Natural killer cell (primary cell): ENCODE measurements around the gene C19orf25. TPM values are rescaled to one million over a fixed set of nuclear protein-coding genes. Genes with fewer than 3 reads are reported as not detected.

Source experiments
- ATAC-seq, 3 donors: fragments of 150-1000 bp in 2 of 3; fragments of 200-7000 bp in 1 of 3; cut with Tn5 transposase; 1 replicate in 1 of 3; 2 replicates in 2 of 3; pipeline ENCODE4 v1.10.0; 2021; ENCODE audit warnings: mild to moderate bottlenecking in 2 of 3, moderate library complexity in 2 of 3
- DNase-seq, 2 donors: peaks; one replicate each; pipeline versions ENCODE4 v3.0.0 to v3.0.0-alpha.2; 2013 to 2021; ENCODE audit warnings: mixed read lengths in 1 of 2
- H3K27ac ChIP-seq: one replicate; pipeline ENCODE4 v1.5.1; 2013; ENCODE audit warnings: mild to moderate bottlenecking, low read length
- H3K27me3 ChIP-seq: one replicate; pipeline ENCODE4 v1.6.1; 2013; ENCODE audit warnings: low read length; ENCODE audit not compliant: control insufficient read depth, insufficient read depth
- H3K36me3 ChIP-seq: one replicate; pipeline ENCODE4 v1.6.1; 2013; ENCODE audit warnings: low read length; ENCODE audit not compliant: control insufficient read depth, insufficient read depth
- H3K4me1 ChIP-seq: one replicate; pipeline ENCODE4 v1.6.1; 2013; ENCODE audit warnings: low read length; ENCODE audit not compliant: control insufficient read depth, insufficient read depth
- H3K4me3 ChIP-seq: one replicate; pipeline ENCODE4 v1.5.1; 2013; ENCODE audit warnings: low read length
- H3K9me3 ChIP-seq: one replicate; pipeline ENCODE4 v1.6.1; 2013; ENCODE audit warnings: low read length; ENCODE audit not compliant: control insufficient read depth, insufficient read depth
- H3K27ac Mint-ChIP-seq, 2 donors: one replicate each; pipeline ENCODE4 v1.8.0; 2022; ENCODE audit warnings: mild to moderate bottlenecking in 2 of 2, mixed read lengths in 2 of 2, moderate library complexity in 1 of 2
- H3K27me3 Mint-ChIP-seq, 2 donors: one replicate each; pipeline ENCODE4 v1.8.0; 2022; ENCODE audit warnings: low read depth in 2 of 2, mixed read lengths in 2 of 2
- H3K36me3 Mint-ChIP-seq: one replicate; pipeline ENCODE4 v1.8.0; 2022; ENCODE audit warnings: mixed read lengths
- H3K4me1 Mint-ChIP-seq, 2 donors: one replicate each; pipeline ENCODE4 v1.8.0; 2022; ENCODE audit warnings: mixed read lengths in 2 of 2
- H3K4me3 Mint-ChIP-seq: one replicate; pipeline ENCODE4 v1.8.0; 2022; ENCODE audit warnings: mild to moderate bottlenecking, moderate library complexity, mixed read lengths
- H3K9me3 Mint-ChIP-seq, 2 donors: one replicate each; pipeline ENCODE4 v1.8.0; 2022; ENCODE audit warnings: mixed read lengths in 2 of 2
- WGBS: methylation state at CpG from one replicate; pipeline ENCODE4 v1.1.7; 2013; ENCODE audit warnings: missing lambda C conversion rate; ENCODE audit not compliant: insufficient coverage; 5-methylcytosine and 5-hydroxymethylcytosine counted together
- intact Hi-C: fragments of 100-400 bp; cut with micrococcal nuclease; formaldehyde crosslinking; loops from one replicate; pipeline ENCODE4 v1.14.2; 2022
- total RNA-seq, 4 donors: library from RNA; stranded (reverse); fragments of 120-200 nt in 1 of 4; gene quantifications; one replicate each; pipeline versions ENCODE4 v1.2.3 to v1.2.4, GENCODE V29; 2013 to 2022
- TF ChIP-seq, protein P1 (sequence below): fragments of 200-600 bp; IDR thresholded peaks from one replicate; pipeline ENCODE4 v1.8.0; 2022; ENCODE audit warnings: antibody characterized with exemption

Gene C19orf25
- total RNA-seq, 3 donors from 2014 or later (not counting 1 experiment from before 2014, with no cell fraction given): 30.2 to 42.2 (median 34.3) TPM

GRCh38 chr19:1447504-1447903, 31.5 kb downstream of the C19orf25 start:
- Histone ChIP-seq H3K27ac (no peak overlapping the region), H3K4me1 (peaks cover 29% of the 10 kb centered on the region), H3K4me3 (no peak overlapping the region), H3K36me3 (peaks cover 1% of the 10 kb centered on the region), H3K27me3 (peaks cover 43% of the 10 kb centered on the region), H3K9me3 (no peaks in the 10 kb centered on the region)
- 24% methylated on average over 4 of the region's 4 CpGs for WGBS
- Mint-ChIP-seq H3K4me1 (peaks cover 10 to 31% of the 10 kb centered on the region in 2 donors), H3K4me3 (peak overlapping the region; percentile 53), H3K9me3 (no peaks in the 10 kb centered on the region), H3K36me3 (no peaks in the 10 kb centered on the region), H3K27me3 (peaks cover 28 to 30% of the 10 kb centered on the region in 2 donors), H3K27ac (peak overlapping the region in 1 of 2 donors; percentile 23)
- DNase-seq (no peak), ATAC-seq (no peak)
- intact Hi-C loops: no loop called here
- TF ChIP-seq, protein P1, sequence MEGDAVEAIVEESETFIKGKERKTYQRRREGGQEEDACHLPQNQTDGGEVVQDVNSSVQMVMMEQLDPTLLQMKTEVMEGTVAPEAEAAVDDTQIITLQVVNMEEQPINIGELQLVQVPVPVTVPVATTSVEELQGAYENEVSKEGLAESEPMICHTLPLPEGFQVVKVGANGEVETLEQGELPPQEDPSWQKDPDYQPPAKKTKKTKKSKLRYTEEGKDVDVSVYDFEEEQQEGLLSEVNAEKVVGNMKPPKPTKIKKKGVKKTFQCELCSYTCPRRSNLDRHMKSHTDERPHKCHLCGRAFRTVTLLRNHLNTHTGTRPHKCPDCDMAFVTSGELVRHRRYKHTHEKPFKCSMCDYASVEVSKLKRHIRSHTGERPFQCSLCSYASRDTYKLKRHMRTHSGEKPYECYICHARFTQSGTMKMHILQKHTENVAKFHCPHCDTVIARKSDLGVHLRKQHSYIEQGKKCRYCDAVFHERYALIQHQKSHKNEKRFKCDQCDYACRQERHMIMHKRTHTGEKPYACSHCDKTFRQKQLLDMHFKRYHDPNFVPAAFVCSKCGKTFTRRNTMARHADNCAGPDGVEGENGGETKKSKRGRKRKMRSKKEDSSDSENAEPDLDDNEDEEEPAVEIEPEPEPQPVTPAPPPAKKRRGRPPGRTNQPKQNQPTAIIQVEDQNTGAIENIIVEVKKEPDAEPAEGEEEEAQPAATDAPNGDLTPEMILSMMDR: no peak

DNA sequence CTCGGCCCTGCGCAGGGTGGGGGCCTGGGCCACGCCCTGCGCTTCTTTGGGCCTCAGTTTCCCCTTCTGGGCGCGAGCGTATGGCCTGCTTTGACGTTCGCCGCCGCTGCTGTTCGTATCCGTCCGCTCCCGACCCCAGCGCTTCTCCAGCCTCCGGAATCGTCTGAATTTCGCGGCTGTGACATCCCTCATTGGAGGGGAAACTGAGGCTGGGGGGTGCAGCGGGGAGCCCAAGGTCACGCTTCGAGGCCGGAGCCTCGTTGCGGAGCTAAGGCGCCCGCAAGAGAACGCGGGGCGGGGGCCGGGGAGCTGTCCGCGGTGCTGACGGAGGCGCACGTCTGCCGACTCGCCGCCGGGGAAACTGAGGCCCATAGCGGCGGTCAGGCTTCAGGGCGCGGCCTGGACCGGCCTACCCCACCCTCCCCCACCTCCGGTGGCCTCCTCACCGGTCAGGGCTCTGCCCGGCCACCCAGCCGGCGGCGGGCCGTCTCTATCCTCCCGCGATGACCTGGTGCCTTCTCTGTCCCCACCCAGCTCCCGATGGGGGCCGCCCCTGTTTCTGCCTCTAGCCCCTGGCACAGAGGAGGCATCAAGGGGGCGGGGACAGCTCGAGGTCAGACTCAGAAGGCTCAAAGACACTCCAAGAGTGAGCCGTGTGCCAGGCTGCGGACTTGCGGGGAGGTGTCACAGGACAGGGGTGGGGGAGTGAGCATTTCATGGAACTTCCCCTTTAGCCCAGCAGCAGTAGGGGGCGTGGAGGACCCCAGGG, 32.1 kb downstream of the C19orf25 start:
- Mint-ChIP-seq H3K4me1 (peaks cover 10 to 31% of the 10 kb centered on the region in 2 donors), H3K4me3 (peak overlapping the region; percentile 59), H3K27me3 (peaks cover 28 to 30% of the 10 kb centered on the region in 2 donors), H3K36me3 (no peaks in the 10 kb centered on the region), H3K27ac (peak overlapping the region in 1 of 2 donors; percentile 23), H3K9me3 (no peaks in the 10 kb centered on the region)
- TF ChIP-seq, protein P1: no peak
- Histone ChIP-seq H3K9me3 (no peaks in the 10 kb centered on the region), H3K27ac (no peak overlapping the region), H3K36me3 (peaks cover 7% of the 10 kb centered on the region), H3K4me3 (no peak overlapping the region), H3K4me1 (peaks cover 29% of the 10 kb centered on the region), H3K27me3 (peaks cover 40% of the 10 kb centered on the region)
- intact Hi-C loops: no loop called here
- DNase-seq: peak; percentile 41 to 61
- WGBS: 4% methylated on average over 63 of the region's 63 CpGs
- ATAC-seq: no peak

DNA sequence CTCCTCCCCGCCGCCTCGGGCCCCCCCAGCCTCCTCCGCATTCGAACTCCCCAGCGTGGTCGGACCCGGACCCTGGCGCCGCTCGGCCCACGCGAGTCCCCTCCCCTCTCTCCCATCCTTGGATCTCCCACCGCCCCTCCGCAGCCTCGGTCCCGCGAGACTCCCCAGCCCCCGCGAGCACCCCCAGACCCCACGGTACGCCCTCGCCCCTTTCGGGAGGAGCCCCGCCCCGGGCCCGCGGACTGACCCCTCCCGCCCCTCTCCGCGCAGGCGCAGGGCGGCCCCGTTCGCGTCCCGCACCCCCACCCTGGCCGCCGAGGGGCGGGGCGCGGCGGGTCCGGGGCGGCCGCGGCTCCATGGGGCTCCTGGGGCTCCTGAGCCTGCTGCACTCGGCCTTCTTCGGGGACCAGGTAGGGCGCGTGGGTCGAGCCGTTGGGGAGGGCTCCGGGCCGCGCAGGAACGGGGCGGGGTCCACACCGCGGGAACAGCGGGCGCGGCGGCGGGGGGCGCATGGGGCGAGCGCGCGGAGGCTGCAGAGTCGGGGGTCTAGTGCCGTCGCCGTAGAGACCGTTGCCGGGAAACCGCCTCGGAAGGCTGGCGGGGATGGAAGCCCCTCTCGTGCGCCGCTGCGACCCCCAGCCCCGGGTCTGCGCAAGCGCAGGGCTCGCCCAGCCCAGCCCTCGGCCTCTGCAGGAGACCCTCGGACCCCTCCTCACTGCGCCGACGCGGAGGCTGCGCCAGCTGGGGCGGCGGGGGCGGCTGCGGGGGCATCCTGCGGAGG, 32.9 kb downstream of the C19orf25 start:
- H3K4me1 ChIP-seq: peaks cover 30% of the 10 kb centered on the region
- Mint-ChIP-seq H3K36me3 (no peaks in the 10 kb centered on the region), H3K4me1 (peaks cover 10 to 31% of the 10 kb centered on the region in 2 donors), H3K4me3 (no peak overlapping the region), H3K9me3 (no peaks in the 10 kb centered on the region), H3K27me3 (peaks cover 28 to 29% of the 10 kb centered on the region in 2 donors), H3K27ac (no peak overlapping the region)
- 2% methylated on average over 97 of the region's 99 CpGs for WGBS
- ATAC-seq (no peak), DNase-seq (no peak)
- H3K27ac ChIP-seq: no peak overlapping the region
- peaks cover 37% of the 10 kb centered on the region for H3K27me3 ChIP-seq
- H3K36me3 ChIP-seq: peaks cover 15% of the 10 kb centered on the region
- intact Hi-C loops: no loop called here
- TF ChIP-seq, protein P1: no peak
- no peaks in the 10 kb centered on the region for H3K9me3 ChIP-seq
- H3K4me3 ChIP-seq: no peak overlapping the region
